ENCODE results near the gene CAMK1D. TPM values are rescaled to one million over a fixed set of nuclear protein-coding genes. Genes with fewer than 3 reads are reported as not detected.
"Not testable (repeated sequence)": the region's sequence is repeated elsewhere in the genome, so short reads cannot be mapped to it uniquely, and the experiment has no call there.

Gene CAMK1D
- total RNA-seq, 1 donor from 2014 or later = 7.6 TPM

- no peaks in the 10 kb centered on the region for H3K4me1 Mint-ChIP-seq
- no peak for DNase-seq (ENCODE audit: low spot score in 2 of 2, unreplicated experiment in 2 of 2)
- H3K27ac Mint-ChIP-seq = no peak overlapping the region
- peaks cover 19% of the 10 kb centered on the region for H3K9me3 Mint-ChIP-seq
- no peak overlapping the region for H3K4me3 Mint-ChIP-seq
- no peaks in the 10 kb centered on the region for H3K27me3 Mint-ChIP-seq (ENCODE audit: low read depth)
- TF ChIP-seq, protein P1, sequence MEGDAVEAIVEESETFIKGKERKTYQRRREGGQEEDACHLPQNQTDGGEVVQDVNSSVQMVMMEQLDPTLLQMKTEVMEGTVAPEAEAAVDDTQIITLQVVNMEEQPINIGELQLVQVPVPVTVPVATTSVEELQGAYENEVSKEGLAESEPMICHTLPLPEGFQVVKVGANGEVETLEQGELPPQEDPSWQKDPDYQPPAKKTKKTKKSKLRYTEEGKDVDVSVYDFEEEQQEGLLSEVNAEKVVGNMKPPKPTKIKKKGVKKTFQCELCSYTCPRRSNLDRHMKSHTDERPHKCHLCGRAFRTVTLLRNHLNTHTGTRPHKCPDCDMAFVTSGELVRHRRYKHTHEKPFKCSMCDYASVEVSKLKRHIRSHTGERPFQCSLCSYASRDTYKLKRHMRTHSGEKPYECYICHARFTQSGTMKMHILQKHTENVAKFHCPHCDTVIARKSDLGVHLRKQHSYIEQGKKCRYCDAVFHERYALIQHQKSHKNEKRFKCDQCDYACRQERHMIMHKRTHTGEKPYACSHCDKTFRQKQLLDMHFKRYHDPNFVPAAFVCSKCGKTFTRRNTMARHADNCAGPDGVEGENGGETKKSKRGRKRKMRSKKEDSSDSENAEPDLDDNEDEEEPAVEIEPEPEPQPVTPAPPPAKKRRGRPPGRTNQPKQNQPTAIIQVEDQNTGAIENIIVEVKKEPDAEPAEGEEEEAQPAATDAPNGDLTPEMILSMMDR (IDR thresholded peaks at IDR 0.05; ENCODE audit: unreplicated experiment) = no peak
- peaks cover 4% of the 10 kb centered on the region for H3K36me3 Mint-ChIP-seq
Measured at GRCh38 chr10:12541446-12542067, 192.2 kb downstream of the CAMK1D start.

GRCh38 chr10:12542133-12542670 lies 192.9 kb downstream of the CAMK1D start:
- TF ChIP-seq, protein P1 (IDR thresholded peaks at IDR 0.05; ENCODE audit: unreplicated experiment) = no peak
- no peak for DNase-seq (ENCODE audit: low spot score in 2 of 2, unreplicated experiment in 2 of 2)
- Mint-ChIP-seq H3K36me3 (peaks cover 4% of the 10 kb centered on the region), H3K27me3 (ENCODE audit: low read depth) (no peaks in the 10 kb centered on the region), H3K9me3 (peaks cover 19% of the 10 kb centered on the region), H3K4me3 (no peak overlapping the region), H3K27ac (no peak overlapping the region), H3K4me1 (no peaks in the 10 kb centered on the region)

GRCh38 chr10:12543589-12543988 lies 194.2 kb downstream of the CAMK1D start:
- no peak for DNase-seq (ENCODE audit: low spot score in 2 of 2, unreplicated experiment in 2 of 2)
- Mint-ChIP-seq H3K27me3 (ENCODE audit: low read depth) (no peaks in the 10 kb centered on the region), H3K9me3 (peaks cover 19% of the 10 kb centered on the region), H3K4me3 (no peak overlapping the region), H3K27ac (no peak overlapping the region), H3K4me1 (no peaks in the 10 kb centered on the region), H3K36me3 (peaks cover 4% of the 10 kb centered on the region)
- TF ChIP-seq, protein P1 (IDR thresholded peaks at IDR 0.05; ENCODE audit: unreplicated experiment) = no peak

DNA sequence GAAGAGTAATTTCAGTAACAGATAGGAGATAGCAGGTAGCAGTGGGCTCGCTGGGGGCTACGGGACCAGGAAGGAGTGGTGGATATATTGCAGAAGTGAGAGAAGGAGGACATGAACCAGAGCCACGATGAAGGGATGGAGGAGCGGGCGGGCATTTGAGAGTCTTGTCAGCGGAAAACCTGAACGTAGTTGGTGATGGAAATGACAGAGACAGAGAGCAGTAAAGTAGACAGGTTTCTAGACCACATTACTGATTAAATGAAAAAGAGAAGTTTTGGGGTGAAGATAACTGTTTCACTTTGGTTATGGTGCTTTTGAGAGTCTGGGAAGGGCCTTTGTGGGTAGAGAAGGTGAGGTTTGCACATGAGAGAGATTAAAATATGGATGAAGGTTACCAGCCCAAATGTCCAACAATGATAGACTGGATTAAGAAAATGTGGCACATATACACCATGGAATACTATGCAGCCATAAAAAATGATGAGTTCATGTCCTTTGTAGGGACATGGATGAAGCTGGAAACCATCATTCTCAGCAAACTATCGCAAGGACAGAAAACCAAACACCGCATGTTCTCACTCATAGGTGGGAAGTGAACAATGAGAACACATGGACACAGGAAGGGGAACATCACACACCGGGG lies 196.9 kb downstream of the CAMK1D start:
- H3K36me3 Mint-ChIP-seq = not testable (repeated sequence)

DNA sequence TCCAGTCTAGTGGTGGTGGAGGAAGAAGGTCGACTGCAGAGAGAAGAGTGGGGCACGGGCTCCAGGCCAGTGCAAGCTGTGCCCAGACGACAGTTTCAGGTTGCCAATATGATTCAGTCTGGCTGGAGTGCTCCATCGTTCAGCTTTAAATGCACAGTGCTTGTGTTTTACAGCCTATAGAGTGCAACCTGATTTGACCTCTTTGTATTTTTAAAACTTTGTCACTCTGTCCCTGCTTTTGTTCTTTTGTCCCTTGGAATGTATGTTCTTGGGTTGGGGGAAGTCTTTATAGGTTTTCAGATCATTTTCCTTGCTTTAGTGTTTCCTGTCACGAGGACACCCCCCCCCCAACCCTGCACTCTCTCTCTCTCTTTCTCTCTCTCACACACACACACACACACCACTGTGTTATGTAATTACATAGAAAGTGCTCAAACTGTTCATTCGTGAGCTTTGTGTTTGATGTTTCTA lies 198.0 kb downstream of the CAMK1D start:
- Mint-ChIP-seq H3K36me3 (peaks cover 4% of the 10 kb centered on the region), H3K4me1 (no peaks in the 10 kb centered on the region), H3K27ac (no peak overlapping the region), H3K4me3 (no peak overlapping the region), H3K9me3 (peaks cover 25% of the 10 kb centered on the region), H3K27me3 (ENCODE audit: low read depth) (peaks cover 7% of the 10 kb centered on the region)
- no peak for DNase-seq (ENCODE audit: low spot score in 2 of 2, unreplicated experiment in 2 of 2)
- TF ChIP-seq, protein P1 (IDR thresholded peaks at IDR 0.05; ENCODE audit: unreplicated experiment) = no peak

More for the DNA sequence above, 196.9 kb downstream of the CAMK1D start:
- H3K9me3 Mint-ChIP-seq = peaks cover 25% of the 10 kb centered on the region
- H3K4me3 Mint-ChIP-seq; H3K27me3 Mint-ChIP-seq (ENCODE audit: low read depth); DNase-seq (ENCODE audit: low spot score in 2 of 2, unreplicated experiment in 2 of 2); H3K4me1 Mint-ChIP-seq; H3K27ac Mint-ChIP-seq: not testable (repeated sequence)

- peaks cover 7% of the 10 kb centered on the region for H3K27me3 Mint-ChIP-seq (ENCODE audit: low read depth)
- H3K9me3 Mint-ChIP-seq = peaks cover 22% of the 10 kb centered on the region
- no peak overlapping the region for H3K4me3 Mint-ChIP-seq
- H3K27ac Mint-ChIP-seq = no peak overlapping the region
- no peaks in the 10 kb centered on the region for H3K4me1 Mint-ChIP-seq
- peaks cover 4% of the 10 kb centered on the region for H3K36me3 Mint-ChIP-seq
- DNase-seq (ENCODE audit: low spot score in 2 of 2, unreplicated experiment in 2 of 2) = no peak
- TF ChIP-seq, protein P1 (IDR thresholded peaks at IDR 0.05; ENCODE audit: unreplicated experiment) = no peak
Measured at GRCh38 chr10:12549297-12549696, 199.9 kb downstream of the CAMK1D start.

All from mesothelial cell of epicardium (in vitro differentiated cells).